OCI-LY1 (cell line): ENCODE data around the gene EFHC2.

ENCODE experiments used
- H2AFZ ChIP-seq: fragments of 200-600 bp; sonication (generic), shearing (Covaris generic); 2 replicates; pipeline ENCODE4 v1.6.0; 2014; ENCODE audit warnings: antibody characterized with exemption, mild to moderate bottlenecking, low read length
- H3F3A ChIP-seq: fragments of 200-600 bp; sonication (generic), shearing (Covaris generic); 2 replicates; pipeline ENCODE4 v1.6.0; 2014; ENCODE audit warnings: mild to moderate bottlenecking, antibody characterized with exemption, low read length, moderate library complexity; ENCODE audit not compliant: insufficient read depth
- H3K27ac ChIP-seq: fragments of 200-600 bp; sonication (generic); 2 replicates; pipeline ENCODE4 v1.5.1; 2014; ENCODE audit warnings: low read length, mixed run types, mild to moderate bottlenecking, low read depth; ENCODE audit not compliant: poor library complexity, severe bottlenecking
- H3K27me3 ChIP-seq: fragments of 200-600 bp; sonication (generic); 2 replicates; pipeline ENCODE4 v1.6.0; 2014; ENCODE audit warnings: antibody characterized with exemption, mild to moderate bottlenecking, low read length, moderate library complexity; ENCODE audit not compliant: insufficient read depth
- H3K36me3 ChIP-seq: fragments of 200-600 bp; sonication (generic); 2 replicates; pipeline ENCODE4 v1.6.1; 2014; ENCODE audit warnings: mild to moderate bottlenecking, antibody characterized with exemption, low read length, moderate library complexity, mixed read lengths; ENCODE audit not compliant: insufficient read depth
- H3K4me1 ChIP-seq: fragments of 200-600 bp; sonication (generic); 2 replicates; pipeline ENCODE4 v1.5.1; 2014; ENCODE audit warnings: mild to moderate bottlenecking, low read length, moderate library complexity; ENCODE audit not compliant: insufficient read depth, severe bottlenecking
- H3K4me2 ChIP-seq: fragments of 200-600 bp; sonication (generic), shearing (Covaris generic); 2 replicates; pipeline ENCODE4 v1.6.1; 2014; ENCODE audit warnings: low read length
- H3K4me3 ChIP-seq: fragments of 200-600 bp; sonication (generic); 2 replicates; pipeline ENCODE4 v1.5.1; 2014; ENCODE audit warnings: low read length, low read depth, mild to moderate bottlenecking, mixed read lengths; ENCODE audit not compliant: poor library complexity, severe bottlenecking
- H3K79me2 ChIP-seq: fragments of 200-600 bp; shearing (Covaris generic); 2 replicates; pipeline ENCODE4 v1.6.1; 2016; ENCODE audit warnings: mixed run types, low read length, mixed read lengths; ENCODE audit not compliant: insufficient read depth
- H3K9ac ChIP-seq: fragments of 200-600 bp; sonication (generic), shearing (Covaris generic); 2 replicates; pipeline ENCODE4 v1.6.1; 2014; ENCODE audit warnings: mild to moderate bottlenecking, low read length, mixed read lengths
- H3K9me2 ChIP-seq: fragments of 200-600 bp; sonication (generic), shearing (Covaris generic); 2 replicates; pipeline ENCODE4 v1.6.1; 2014; ENCODE audit warnings: low read depth, mild to moderate bottlenecking, low read length, mixed read lengths
- H3K9me3 ChIP-seq: fragments of 200-600 bp; shearing (Covaris generic); 2 replicates; pipeline ENCODE4 v1.6.1; 2014; ENCODE audit warnings: low read length, mixed read lengths
- H4K20me1 ChIP-seq: fragments of 200-600 bp; sonication (generic), shearing (Covaris generic); 2 replicates; pipeline ENCODE4 v1.6.0; 2016; ENCODE audit warnings: mild to moderate bottlenecking, low read length; ENCODE audit not compliant: insufficient read depth
- EZH2 ChIP-seq: fragments of 200-600 bp; sonication (generic), shearing (Covaris generic); IDR thresholded peaks from 2 replicates; pipeline ENCODE4 v1.8.0; 2017; ENCODE audit warnings: borderline replicate concordance, mixed run types, mild to moderate bottlenecking, antibody characterized with exemption, low read length, moderate library complexity, mixed read lengths
- TF ChIP-seq, protein P1 (sequence below): fragments of 200-600 bp; sonication (generic), shearing (Covaris generic); IDR thresholded peaks from 2 replicates; pipeline ENCODE4 v1.5.1; 2017; ENCODE audit warnings: mild to moderate bottlenecking, antibody characterized with exemption, low read length, moderate library complexity, mixed read lengths

Gene EFHC2

DNA sequence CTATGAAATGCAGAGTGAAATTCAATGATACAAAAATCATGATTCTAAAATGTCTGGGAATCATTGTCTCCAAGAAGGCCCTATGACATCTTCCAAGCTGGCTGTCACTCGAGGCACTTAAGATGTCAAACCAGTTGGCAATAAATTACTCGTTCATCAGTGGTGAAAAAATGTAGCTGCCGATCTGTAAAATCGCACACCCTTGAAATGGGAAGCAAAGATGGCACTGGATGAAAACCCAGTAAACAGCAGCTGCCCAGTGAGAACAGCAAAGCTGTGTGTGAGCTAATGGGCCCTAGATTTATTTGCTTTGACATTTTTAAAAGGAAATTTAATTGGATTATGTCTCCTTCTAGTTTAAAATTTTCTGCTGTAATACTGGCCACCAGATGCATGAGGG, 188.3 kb downstream of the EFHC2 start:
- Histone ChIP-seq H3K27ac (no peak overlapping the region), H3K4me1 (no peaks in the 10 kb centered on the region)

DNA sequence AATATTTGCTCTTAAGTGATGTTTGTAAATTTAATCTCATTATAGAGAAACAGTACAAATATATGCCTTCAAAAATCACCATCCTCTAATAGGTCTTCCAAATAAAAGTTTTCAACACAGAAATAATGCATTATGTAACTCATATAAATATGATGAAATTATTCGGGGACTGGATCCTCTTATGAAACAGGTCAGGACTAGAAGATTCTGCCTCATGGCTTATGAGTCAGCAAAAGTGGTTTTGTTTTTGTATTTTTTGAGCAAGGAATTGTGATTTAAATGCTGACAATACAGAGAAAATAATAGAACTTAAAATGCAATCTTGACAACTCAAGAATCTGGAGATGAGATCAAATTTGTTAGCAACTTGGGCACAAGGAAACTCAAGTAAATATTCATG, 190.6 kb downstream of the EFHC2 start:
- no peak for TF ChIP-seq EZH2
- TF ChIP-seq, protein P1, sequence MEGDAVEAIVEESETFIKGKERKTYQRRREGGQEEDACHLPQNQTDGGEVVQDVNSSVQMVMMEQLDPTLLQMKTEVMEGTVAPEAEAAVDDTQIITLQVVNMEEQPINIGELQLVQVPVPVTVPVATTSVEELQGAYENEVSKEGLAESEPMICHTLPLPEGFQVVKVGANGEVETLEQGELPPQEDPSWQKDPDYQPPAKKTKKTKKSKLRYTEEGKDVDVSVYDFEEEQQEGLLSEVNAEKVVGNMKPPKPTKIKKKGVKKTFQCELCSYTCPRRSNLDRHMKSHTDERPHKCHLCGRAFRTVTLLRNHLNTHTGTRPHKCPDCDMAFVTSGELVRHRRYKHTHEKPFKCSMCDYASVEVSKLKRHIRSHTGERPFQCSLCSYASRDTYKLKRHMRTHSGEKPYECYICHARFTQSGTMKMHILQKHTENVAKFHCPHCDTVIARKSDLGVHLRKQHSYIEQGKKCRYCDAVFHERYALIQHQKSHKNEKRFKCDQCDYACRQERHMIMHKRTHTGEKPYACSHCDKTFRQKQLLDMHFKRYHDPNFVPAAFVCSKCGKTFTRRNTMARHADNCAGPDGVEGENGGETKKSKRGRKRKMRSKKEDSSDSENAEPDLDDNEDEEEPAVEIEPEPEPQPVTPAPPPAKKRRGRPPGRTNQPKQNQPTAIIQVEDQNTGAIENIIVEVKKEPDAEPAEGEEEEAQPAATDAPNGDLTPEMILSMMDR: no peak
- H3K9me2 ChIP-seq: no peaks in the 10 kb centered on the region
- H3K9me3 ChIP-seq: no peaks in the 10 kb centered on the region
- no peaks in the 10 kb centered on the region for H3K36me3 ChIP-seq
- H3K4me3 ChIP-seq: no peak overlapping the region
- H3K9ac ChIP-seq: no peak overlapping the region
- no peak overlapping the region for H3K27ac ChIP-seq
- no peaks in the 10 kb centered on the region for H3K79me2 ChIP-seq
- no peak overlapping the region for H2AFZ ChIP-seq
- no peaks in the 10 kb centered on the region for H4K20me1 ChIP-seq
- H3F3A ChIP-seq: no peaks in the 10 kb centered on the region
- no peaks in the 10 kb centered on the region for H3K4me1 ChIP-seq
- no peaks in the 10 kb centered on the region for H3K27me3 ChIP-seq
- H3K4me2 ChIP-seq: no peak overlapping the region

More for the DNA sequence above, 188.3 kb downstream of the EFHC2 start:
- no peak for TF ChIP-seq EZH2
- TF ChIP-seq, protein P1: no peak
- H3K36me3 ChIP-seq: no peaks in the 10 kb centered on the region
- H3K79me2 ChIP-seq: no peaks in the 10 kb centered on the region
- no peak overlapping the region for H3K4me2 ChIP-seq
- H3K27me3 ChIP-seq: no peaks in the 10 kb centered on the region
- no peaks in the 10 kb centered on the region for H3K9me2 ChIP-seq
- no peak overlapping the region for H3K4me3 ChIP-seq
- no peak overlapping the region for H2AFZ ChIP-seq
- H3F3A ChIP-seq: no peaks in the 10 kb centered on the region
- no peaks in the 10 kb centered on the region for H3K9me3 ChIP-seq
- H3K9ac ChIP-seq: no peak overlapping the region
- no peaks in the 10 kb centered on the region for H4K20me1 ChIP-seq

DNA sequence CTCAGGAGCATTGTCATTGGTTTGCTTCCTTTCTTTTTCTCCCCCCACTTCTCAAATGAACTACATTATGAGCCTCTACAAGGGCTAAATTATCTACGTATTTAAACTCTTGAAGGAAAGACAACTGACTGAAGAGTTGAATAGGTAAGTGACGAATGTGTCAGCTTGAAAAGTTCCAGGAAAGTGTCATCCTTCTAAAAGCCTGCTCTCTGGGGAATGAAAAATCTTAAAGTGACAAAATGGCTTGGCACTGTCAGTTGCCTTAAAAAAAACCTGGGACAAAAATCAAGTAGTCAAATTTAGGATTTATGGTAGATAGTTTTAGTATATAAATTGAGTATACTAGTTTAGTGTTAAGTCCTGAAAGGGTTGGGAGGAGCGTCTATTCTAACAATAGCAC, 196.3 kb downstream of the EFHC2 start:
- Histone ChIP-seq H4K20me1 (no peaks in the 10 kb centered on the region), H3K4me1 (no peaks in the 10 kb centered on the region), H3K27me3 (no peaks in the 10 kb centered on the region), H3K4me2 (no peak overlapping the region), H3K9ac (no peak overlapping the region), H3K27ac (no peak overlapping the region), H3K79me2 (no peaks in the 10 kb centered on the region), H3K36me3 (no peaks in the 10 kb centered on the region), H3K9me3 (no peaks in the 10 kb centered on the region), H3F3A (no peaks in the 10 kb centered on the region), H3K4me3 (no peak overlapping the region), H3K9me2 (no peaks in the 10 kb centered on the region), H2AFZ (no peak overlapping the region)
- TF ChIP-seq, protein P1: no peak
- TF ChIP-seq EZH2: no peak
